Activated T-cell treated with anti-CD3 and anti-CD28 coated beads, Interleukin-2, amount 50 U/mL, for 72 hours (primary cell): ENCODE measurements around the gene RSPH1. TPM values are rescaled to one million over a fixed set of nuclear protein-coding genes. Genes with fewer than 3 reads are reported as not detected.

ENCODE experiments used
- ATAC-seq, 2 donors: fragments of 150-1000 bp; cut with Tn5 transposase; replicated peaks in 1 of 2; 2 replicates each; pipeline ENCODE4 v1.10.0; 2021; ENCODE audit warnings: moderate library complexity in 2 of 2, mild to moderate bottlenecking in 1 of 2
- DNase-seq, 2 donors: peaks; one replicate each; pipeline ENCODE4 v3.0.0; 2021 to 2022; ENCODE audit warnings: mixed read lengths in 1 of 2
- H3K27ac Mint-ChIP-seq: one replicate; pipeline ENCODE4 v1.8.0; 2022; ENCODE audit warnings: mild to moderate bottlenecking, moderate library complexity, mixed read lengths
- H3K27me3 Mint-ChIP-seq: one replicate; pipeline ENCODE4 v1.8.0; 2022; ENCODE audit warnings: low read depth, mixed read lengths
- H3K36me3 Mint-ChIP-seq, 2 donors: one replicate each; pipeline ENCODE4 v1.8.0; 2022; ENCODE audit warnings: mixed read lengths in 2 of 2, mild to moderate bottlenecking in 1 of 2; ENCODE audit not compliant: insufficient read depth in 2 of 2
- H3K4me1 Mint-ChIP-seq: one replicate; pipeline ENCODE4 v1.8.0; 2022; ENCODE audit warnings: low read depth, mixed read lengths
- H3K4me3 Mint-ChIP-seq, 2 donors: one replicate each; pipeline ENCODE4 v1.8.0; 2022; ENCODE audit warnings: mild to moderate bottlenecking in 2 of 2, mixed read lengths in 2 of 2, moderate library complexity in 2 of 2
- H3K9me3 Mint-ChIP-seq, 2 donors: one replicate each; pipeline ENCODE4 v1.8.0; 2022; ENCODE audit warnings: mixed read lengths in 2 of 2
- total RNA-seq, 2 donors: library from RNA; stranded (reverse); gene quantifications; one replicate each; pipeline ENCODE4 v1.2.3, GENCODE V29; 2022

Gene RSPH1
- total RNA-seq, 2 donors from 2014 or later, result 0.19 to 0.36 TPM

GRCh38 chr21:42515708-42516502 lies 19.9 kb upstream of the RSPH1 start:
- Mint-ChIP-seq H3K27me3 (no peaks in the 10 kb centered on the region), H3K27ac (no peak overlapping the region), H3K36me3 (peaks cover 5 to 9% of the 10 kb centered on the region in 2 donors), H3K9me3 (no peaks in the 10 kb centered on the region), H3K4me1 (peaks cover 30% of the 10 kb centered on the region), H3K4me3 (peak overlapping the region; percentile 79 to 89)
- ATAC-seq, result no peak
- no peak for DNase-seq

GRCh38 chr21:42514883-42515228 lies 18.8 kb upstream of the RSPH1 start:
- Mint-ChIP-seq H3K4me3 (peak overlapping the region; percentile 79 to 89), H3K27me3 (no peaks in the 10 kb centered on the region), H3K36me3 (peaks cover 1 to 7% of the 10 kb centered on the region in 2 donors), H3K4me1 (peaks cover 30% of the 10 kb centered on the region), H3K27ac (peak overlapping the region; percentile 70), H3K9me3 (no peaks in the 10 kb centered on the region)
- ATAC-seq, result no peak
- DNase-seq, result no peak

GRCh38 chr21:42513985-42514882 lies 18.2 kb upstream of the RSPH1 start:
- DNase-seq, result peak; percentile 75 to 78
- no peaks in the 10 kb centered on the region for H3K27me3 Mint-ChIP-seq
- H3K27ac Mint-ChIP-seq, result peak overlapping the region; percentile 70
- H3K9me3 Mint-ChIP-seq, result no peaks in the 10 kb centered on the region
- peak; percentile 77 to 78 for ATAC-seq
- peak overlapping the region; percentile 79 to 89 for H3K4me3 Mint-ChIP-seq
- peaks cover 1 to 6% of the 10 kb centered on the region in 2 donors for H3K36me3 Mint-ChIP-seq
- peaks cover 30% of the 10 kb centered on the region for H3K4me1 Mint-ChIP-seq

- no peaks in the 10 kb centered on the region for H3K9me3 Mint-ChIP-seq
- H3K27ac Mint-ChIP-seq, result peak within 1 kb of the TSS; percentile 79
- peaks cover 30% of the 10 kb centered on the region for H3K4me1 Mint-ChIP-seq
- peaks cover 1 to 3% of the 10 kb centered on the region in 2 donors for H3K36me3 Mint-ChIP-seq
- H3K4me3 Mint-ChIP-seq, result peak within 1 kb of the TSS; percentile 83 to 91
- ATAC-seq (peak; percentile 86), DNase-seq (peak; percentile 48 to 68)
- H3K27me3 Mint-ChIP-seq, result no peaks in the 10 kb centered on the region
Measured at GRCh38 chr21:42513151-42513984, 17.3 kb upstream of the RSPH1 start, which contains the start of gene SLC37A1. Gene SLC37A1 (plus strand): TSS chr21:42513852. CDS start chr21:42518455, 4,603 bp downstream.

GRCh38 chr21:42512346-42513034 lies 16.5 kb upstream of the RSPH1 start:
- Mint-ChIP-seq H3K36me3 (peaks cover 1 to 2% of the 10 kb centered on the region in 2 donors), H3K9me3 (no peaks in the 10 kb centered on the region), H3K4me1 (peaks cover 27% of the 10 kb centered on the region), H3K27ac (peak overlapping the region; percentile 3), H3K27me3 (no peaks in the 10 kb centered on the region), H3K4me3 (peak overlapping the region; percentile 36 to 83)
- ATAC-seq (no peak), DNase-seq (no peak)

- Mint-ChIP-seq H3K4me1 (no peaks in the 10 kb centered on the region), H3K27me3 (no peaks in the 10 kb centered on the region), H3K27ac (no peak overlapping the region), H3K4me3 (no peak overlapping the region), H3K9me3 (no peaks in the 10 kb centered on the region), H3K36me3 (no peaks in the 10 kb centered on the region)
- ATAC-seq (no peak), DNase-seq (no peak)
Measured at GRCh38 chr21:42509244-42509643, 13.2 kb upstream of the RSPH1 start.

GRCh38 chr21:42508371-42508770 lies 12.3 kb upstream of the RSPH1 start:
- Mint-ChIP-seq H3K36me3 (no peaks in the 10 kb centered on the region), H3K27me3 (no peaks in the 10 kb centered on the region), H3K9me3 (no peaks in the 10 kb centered on the region), H3K4me3 (no peak overlapping the region), H3K27ac (no peak overlapping the region), H3K4me1 (peaks cover 9% of the 10 kb centered on the region)
- no peak for DNase-seq
- no peak for ATAC-seq

GRCh38 chr21:42507418-42507817 lies 11.4 kb upstream of the RSPH1 start:
- peaks cover 10% of the 10 kb centered on the region for H3K4me1 Mint-ChIP-seq

GRCh38 chr21:42505090-42505726 lies 9.2 kb upstream of the RSPH1 start:
- no peak for ATAC-seq
- Mint-ChIP-seq H3K4me3 (no peak overlapping the region), H3K27ac (no peak overlapping the region), H3K27me3 (no peaks in the 10 kb centered on the region), H3K9me3 (no peaks in the 10 kb centered on the region), H3K36me3 (no peaks in the 10 kb centered on the region), H3K4me1 (peaks cover 10% of the 10 kb centered on the region)
- no peak for DNase-seq

More at GRCh38 chr21:42507418-42507817, 11.4 kb upstream of the RSPH1 start:
- peak overlapping the region; percentile 13 for H3K27ac Mint-ChIP-seq
- DNase-seq (no peak), ATAC-seq (no peak)
- H3K9me3 Mint-ChIP-seq, result no peaks in the 10 kb centered on the region
- no peak overlapping the region for H3K4me3 Mint-ChIP-seq
- H3K36me3 Mint-ChIP-seq, result no peaks in the 10 kb centered on the region
- no peaks in the 10 kb centered on the region for H3K27me3 Mint-ChIP-seq

- H3K4me3 Mint-ChIP-seq, result peak overlapping the region in 1 of 2 donors; percentile 15
- H3K9me3 Mint-ChIP-seq, result no peaks in the 10 kb centered on the region
- peak; percentile 42 to 46 for ATAC-seq
- peaks cover 10% of the 10 kb centered on the region for H3K4me1 Mint-ChIP-seq
- H3K27ac Mint-ChIP-seq, result no peak overlapping the region
- no peaks in the 10 kb centered on the region for H3K36me3 Mint-ChIP-seq
- H3K27me3 Mint-ChIP-seq, result no peaks in the 10 kb centered on the region
- DNase-seq, result no peak
Measured at GRCh38 chr21:42503711-42504110, 7.7 kb upstream of the RSPH1 start.

- no peaks in the 10 kb centered on the region for H3K9me3 Mint-ChIP-seq
- no peak overlapping the region for H3K27ac Mint-ChIP-seq
- H3K4me3 Mint-ChIP-seq, result no peak overlapping the region
- H3K4me1 Mint-ChIP-seq, result peaks cover 29% of the 10 kb centered on the region
- no peaks in the 10 kb centered on the region for H3K36me3 Mint-ChIP-seq
- H3K27me3 Mint-ChIP-seq, result no peaks in the 10 kb centered on the region
- DNase-seq (no peak), ATAC-seq (no peak)
Measured at GRCh38 chr21:42500736-42501135, 4.7 kb upstream of the RSPH1 start.

GRCh38 chr21:42500225-42500624 lies 4.2 kb upstream of the RSPH1 start:
- DNase-seq (no peak), ATAC-seq (no peak)
- Mint-ChIP-seq H3K4me1 (peaks cover 34% of the 10 kb centered on the region), H3K27ac (no peak overlapping the region), H3K36me3 (no peaks in the 10 kb centered on the region), H3K4me3 (no peak overlapping the region), H3K27me3 (no peaks in the 10 kb centered on the region), H3K9me3 (no peaks in the 10 kb centered on the region)
